ENCODE results near the gene ADGRD1.

DNA sequence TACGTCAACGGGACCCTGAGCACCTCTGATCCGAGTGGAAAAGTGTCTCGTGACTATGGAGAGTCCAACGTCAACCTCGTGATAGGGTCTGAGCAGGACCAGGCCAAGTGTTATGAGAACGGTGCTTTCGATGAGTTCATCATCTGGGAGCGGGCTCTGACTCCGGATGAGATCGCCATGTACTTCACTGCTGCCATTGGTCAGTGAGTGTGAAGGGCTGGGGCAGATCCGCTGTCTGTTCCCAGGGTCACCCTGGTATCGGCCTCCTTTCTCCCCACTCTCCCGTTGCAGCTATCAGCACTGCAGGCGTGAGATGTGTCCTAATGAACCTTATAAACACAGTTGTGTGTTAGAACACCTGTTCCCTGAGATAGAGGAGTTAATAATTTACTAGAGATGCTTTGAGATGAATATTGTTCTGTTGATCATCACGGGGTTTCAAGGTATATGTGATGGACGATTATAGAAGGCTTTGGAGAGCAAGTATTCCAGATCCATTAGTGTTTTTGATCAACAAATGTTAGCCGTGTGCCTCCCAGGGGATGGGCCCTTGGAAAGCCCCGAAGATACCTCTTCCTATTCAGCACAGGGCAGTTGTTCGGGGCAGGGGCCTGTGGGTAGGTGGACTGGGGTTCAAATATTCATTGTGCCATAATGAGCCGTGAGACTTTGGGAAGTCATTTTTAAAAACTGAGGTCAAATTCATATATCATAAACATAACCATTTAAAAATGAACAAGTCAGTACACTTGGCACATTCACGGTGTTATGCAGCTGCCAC, 33.6 kb downstream of the ADGRD1 start:
- TF ChIP-seq GATA2 (IDR thresholded peaks at IDR 0.05; ENCODE audit: low read depth, low read length): no peak
- TF ChIP-seq GATA3 (IDR thresholded peaks at IDR 0.05; ENCODE audit: low read depth, low read length): no peak

All from SH-SY5Y (cell line).